ENCODE measurements around the gene CTNNA2.

Gene CTNNA2

GRCh38 chr2:79620679-79621078, 107.8 kb downstream of the CTNNA2 start:
- no peak overlapping the region for H3K4me3 ChIP-seq (ENCODE audit: control insufficient read depth, low read depth, low read length)
- DNase-seq (ENCODE audit: low read depth): no peak
- no peak for TF ChIP-seq CTCF (IDR thresholded peaks at IDR 0.05; ENCODE audit: control insufficient read depth, insufficient read depth, low read depth, low read length, missing control alignments)

- no peak for DNase-seq (ENCODE audit: low read depth)
- no peak overlapping the region for H3K4me3 ChIP-seq (ENCODE audit: control insufficient read depth, low read depth, low read length)
- TF ChIP-seq CTCF (IDR thresholded peaks at IDR 0.05; ENCODE audit: control insufficient read depth, insufficient read depth, low read depth, low read length, missing control alignments): no peak
Observed at GRCh38 chr2:79621252-79621651, 108.4 kb downstream of the CTNNA2 start.

- H3K4me3 ChIP-seq (ENCODE audit: control insufficient read depth, low read depth, low read length): no peak overlapping the region
- TF ChIP-seq CTCF (IDR thresholded peaks at IDR 0.05; ENCODE audit: control insufficient read depth, insufficient read depth, low read depth, low read length, missing control alignments): no peak
- no peak for DNase-seq (ENCODE audit: low read depth)
Observed at GRCh38 chr2:79621755-79622154, 108.9 kb downstream of the CTNNA2 start.

GRCh38 chr2:79622508-79622907, 109.7 kb downstream of the CTNNA2 start:
- no peak for TF ChIP-seq CTCF (IDR thresholded peaks at IDR 0.05; ENCODE audit: control insufficient read depth, insufficient read depth, low read depth, low read length, missing control alignments)
- DNase-seq (ENCODE audit: low read depth): no peak
- H3K4me3 ChIP-seq (ENCODE audit: control insufficient read depth, low read depth, low read length): no peak overlapping the region

- no peak for TF ChIP-seq CTCF (IDR thresholded peaks at IDR 0.05; ENCODE audit: control insufficient read depth, insufficient read depth, low read depth, low read length, missing control alignments)
- no peak for DNase-seq (ENCODE audit: low read depth)
Observed at GRCh38 chr2:79627237-79627636, 114.4 kb downstream of the CTNNA2 start.

DNA sequence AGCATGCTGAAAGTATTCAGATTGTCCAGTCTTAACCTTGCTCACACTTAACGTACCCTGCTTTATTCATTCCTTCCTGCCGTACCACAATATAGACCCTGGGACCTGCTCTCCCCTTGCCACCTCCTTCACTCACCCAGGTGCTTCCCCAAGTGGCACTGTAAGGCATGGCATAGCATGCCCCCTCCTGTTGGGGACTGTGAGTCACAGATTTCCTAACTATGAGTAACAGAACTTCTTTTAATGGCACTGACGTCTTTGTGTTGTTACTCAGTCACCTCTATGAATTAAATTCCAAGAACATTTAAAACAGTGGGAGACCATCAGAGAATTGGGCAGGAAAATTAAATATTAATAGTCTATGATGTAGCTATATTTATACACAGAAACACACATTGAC, 117.2 kb downstream of the CTNNA2 start:
- H3K4me3 ChIP-seq (ENCODE audit: control insufficient read depth, low read depth, low read length): no peak overlapping the region
- no peak for TF ChIP-seq CTCF (IDR thresholded peaks at IDR 0.05; ENCODE audit: control insufficient read depth, insufficient read depth, low read depth, low read length, missing control alignments)
- DNase-seq (ENCODE audit: low read depth): no peak

More at GRCh38 chr2:79627237-79627636, 114.4 kb downstream of the CTNNA2 start:
- H3K4me3 ChIP-seq (ENCODE audit: control insufficient read depth, low read depth, low read length): no peak overlapping the region

GRCh38 chr2:79630972-79631557, 118.2 kb downstream of the CTNNA2 start:
- H3K4me3 ChIP-seq (ENCODE audit: control insufficient read depth, low read depth, low read length): no peak overlapping the region
- TF ChIP-seq CTCF (IDR thresholded peaks at IDR 0.05; ENCODE audit: control insufficient read depth, insufficient read depth, low read depth, low read length, missing control alignments): no peak
- DNase-seq (ENCODE audit: low read depth): no peak
